ENCODE data around the gene CNTROB.

CNTROB gene

GRCh38 chr17:7932483-7932891 lies 481 bp downstream of the CNTROB start:
- H3K4me3 ChIP-seq (ENCODE audit: low read depth in 1 of 2, low read length in 2 of 2): peak overlapping the region; percentile 68 to 97
- H3K4me1 ChIP-seq (ENCODE audit: control insufficient read depth in 1 of 2, insufficient read depth in 2 of 2, low read length in 2 of 2): peaks cover 9 to 32% of the 10 kb centered on the region in 2 donors
- peak overlapping the region; percentile 93 for H3K27ac ChIP-seq (ENCODE audit: low read length)
- no peaks in the 10 kb centered on the region for H3K27me3 ChIP-seq (ENCODE audit: low read depth, low read length)
- peaks cover 12 to 24% of the 10 kb centered on the region in 2 donors for H3K36me3 ChIP-seq (ENCODE audit: control insufficient read depth in 1 of 2, insufficient read depth in 2 of 2, low read length in 2 of 2)
- H3K9me3 ChIP-seq (ENCODE audit: control insufficient read depth in 1 of 2, low read length in 2 of 2): no peaks in the 10 kb centered on the region

GRCh38 chr17:7932949-7933348 lies 943 bp downstream of the CNTROB start:
- peak overlapping the region; percentile 68 to 97 for H3K4me3 ChIP-seq (ENCODE audit: low read depth in 1 of 2, low read length in 2 of 2)
- peaks cover 9 to 32% of the 10 kb centered on the region in 2 donors for H3K4me1 ChIP-seq (ENCODE audit: control insufficient read depth in 1 of 2, insufficient read depth in 2 of 2, low read length in 2 of 2)
- H3K27ac ChIP-seq (ENCODE audit: low read length): peak overlapping the region; percentile 93
- no peaks in the 10 kb centered on the region for H3K27me3 ChIP-seq (ENCODE audit: low read depth, low read length)
- peaks cover 12 to 24% of the 10 kb centered on the region in 2 donors for H3K36me3 ChIP-seq (ENCODE audit: control insufficient read depth in 1 of 2, insufficient read depth in 2 of 2, low read length in 2 of 2)
- H3K9me3 ChIP-seq (ENCODE audit: control insufficient read depth in 1 of 2, low read length in 2 of 2): no peaks in the 10 kb centered on the region

GRCh38 chr17:7935859-7936258 lies 3.9 kb downstream of the CNTROB start:
- Histone ChIP-seq H3K27ac (ENCODE audit: low read length) (no peak overlapping the region), H3K9me3 (ENCODE audit: control insufficient read depth in 1 of 2, low read length in 2 of 2) (no peaks in the 10 kb centered on the region), H3K4me3 (ENCODE audit: low read depth in 1 of 2, low read length in 2 of 2) (no peak overlapping the region), H3K36me3 (ENCODE audit: control insufficient read depth in 1 of 2, insufficient read depth in 2 of 2, low read length in 2 of 2) (peaks cover 33 to 49% of the 10 kb centered on the region in 2 donors), H3K4me1 (ENCODE audit: control insufficient read depth in 1 of 2, insufficient read depth in 2 of 2, low read length in 2 of 2) (peaks cover 9 to 25% of the 10 kb centered on the region in 2 donors), H3K27me3 (ENCODE audit: low read depth, low read length) (no peaks in the 10 kb centered on the region)

- Histone ChIP-seq H3K27ac (ENCODE audit: low read length) (no peak overlapping the region), H3K36me3 (ENCODE audit: control insufficient read depth in 1 of 2, insufficient read depth in 2 of 2, low read length in 2 of 2) (peaks cover 43 to 79% of the 10 kb centered on the region in 2 donors)
These were observed 8.0 kb downstream of the CNTROB start for GRCh38 chr17:7940034-7940433.

GRCh38 chr17:7940743-7941142 lies 8.7 kb downstream of the CNTROB start:
- H3K4me3 ChIP-seq (ENCODE audit: low read depth in 1 of 2, low read length in 2 of 2): no peak overlapping the region
- H3K9me3 ChIP-seq (ENCODE audit: control insufficient read depth in 1 of 2, low read length in 2 of 2): no peaks in the 10 kb centered on the region
- no peaks in the 10 kb centered on the region for H3K4me1 ChIP-seq (ENCODE audit: control insufficient read depth in 1 of 2, insufficient read depth in 2 of 2, low read length in 2 of 2)
- H3K27ac ChIP-seq (ENCODE audit: low read length): no peak overlapping the region
- H3K27me3 ChIP-seq (ENCODE audit: low read depth, low read length): no peaks in the 10 kb centered on the region
- H3K36me3 ChIP-seq (ENCODE audit: control insufficient read depth in 1 of 2, insufficient read depth in 2 of 2, low read length in 2 of 2): peaks cover 46 to 82% of the 10 kb centered on the region in 2 donors

More at GRCh38 chr17:7940034-7940433, 8.0 kb downstream of the CNTROB start:
- Histone ChIP-seq H3K9me3 (ENCODE audit: control insufficient read depth in 1 of 2, low read length in 2 of 2) (no peaks in the 10 kb centered on the region), H3K4me3 (ENCODE audit: low read depth in 1 of 2, low read length in 2 of 2) (no peak overlapping the region), H3K27me3 (ENCODE audit: low read depth, low read length) (no peaks in the 10 kb centered on the region), H3K4me1 (ENCODE audit: control insufficient read depth in 1 of 2, insufficient read depth in 2 of 2, low read length in 2 of 2) (no peaks in the 10 kb centered on the region)

- no peaks in the 10 kb centered on the region for H3K9me3 ChIP-seq (ENCODE audit: control insufficient read depth in 1 of 2, low read length in 2 of 2)
- no peak overlapping the region for H3K4me3 ChIP-seq (ENCODE audit: low read depth in 1 of 2, low read length in 2 of 2)
- no peak overlapping the region for H3K27ac ChIP-seq (ENCODE audit: low read length)
- no peaks in the 10 kb centered on the region for H3K4me1 ChIP-seq (ENCODE audit: control insufficient read depth in 1 of 2, insufficient read depth in 2 of 2, low read length in 2 of 2)
- H3K36me3 ChIP-seq (ENCODE audit: control insufficient read depth in 1 of 2, insufficient read depth in 2 of 2, low read length in 2 of 2): peaks cover 56 to 88% of the 10 kb centered on the region in 2 donors
- H3K27me3 ChIP-seq (ENCODE audit: low read depth, low read length): no peaks in the 10 kb centered on the region
These were observed 11.3 kb downstream of the CNTROB start for GRCh38 chr17:7943291-7943690.

- no peak overlapping the region for H3K4me3 ChIP-seq (ENCODE audit: low read depth in 1 of 2, low read length in 2 of 2)
- no peaks in the 10 kb centered on the region for H3K27me3 ChIP-seq (ENCODE audit: low read depth, low read length)
- no peaks in the 10 kb centered on the region for H3K4me1 ChIP-seq (ENCODE audit: control insufficient read depth in 1 of 2, insufficient read depth in 2 of 2, low read length in 2 of 2)
- H3K36me3 ChIP-seq (ENCODE audit: control insufficient read depth in 1 of 2, insufficient read depth in 2 of 2, low read length in 2 of 2): peaks cover 62 to 90% of the 10 kb centered on the region in 2 donors
- no peaks in the 10 kb centered on the region for H3K9me3 ChIP-seq (ENCODE audit: control insufficient read depth in 1 of 2, low read length in 2 of 2)
- H3K27ac ChIP-seq (ENCODE audit: low read length): no peak overlapping the region
These were observed 12.3 kb downstream of the CNTROB start for GRCh38 chr17:7944326-7944725.

GRCh38 chr17:7945651-7946050 lies 13.6 kb downstream of the CNTROB start:
- Histone ChIP-seq H3K9me3 (ENCODE audit: control insufficient read depth in 1 of 2, low read length in 2 of 2) (no peaks in the 10 kb centered on the region), H3K27ac (ENCODE audit: low read length) (no peak overlapping the region), H3K36me3 (ENCODE audit: control insufficient read depth in 1 of 2, insufficient read depth in 2 of 2, low read length in 2 of 2) (peaks cover 54 to 80% of the 10 kb centered on the region in 2 donors), H3K27me3 (ENCODE audit: low read depth, low read length) (no peaks in the 10 kb centered on the region), H3K4me1 (ENCODE audit: control insufficient read depth in 1 of 2, insufficient read depth in 2 of 2, low read length in 2 of 2) (no peaks in the 10 kb centered on the region), H3K4me3 (ENCODE audit: low read depth in 1 of 2, low read length in 2 of 2) (no peak overlapping the region)

- H3K36me3 ChIP-seq (ENCODE audit: control insufficient read depth in 1 of 2, insufficient read depth in 2 of 2, low read length in 2 of 2): peaks cover 47 to 72% of the 10 kb centered on the region in 2 donors
- no peak overlapping the region for H3K4me3 ChIP-seq (ENCODE audit: low read depth in 1 of 2, low read length in 2 of 2)
- no peaks in the 10 kb centered on the region for H3K27me3 ChIP-seq (ENCODE audit: low read depth, low read length)
- no peak overlapping the region for H3K27ac ChIP-seq (ENCODE audit: low read length)
- H3K4me1 ChIP-seq (ENCODE audit: control insufficient read depth in 1 of 2, insufficient read depth in 2 of 2, low read length in 2 of 2): no peaks in the 10 kb centered on the region
- no peaks in the 10 kb centered on the region for H3K9me3 ChIP-seq (ENCODE audit: control insufficient read depth in 1 of 2, low read length in 2 of 2)
These were observed 14.4 kb downstream of the CNTROB start for GRCh38 chr17:7946441-7946840.

GRCh38 chr17:7947651-7948050 lies 15.6 kb downstream of the CNTROB start:
- Histone ChIP-seq H3K36me3 (ENCODE audit: control insufficient read depth in 1 of 2, insufficient read depth in 2 of 2, low read length in 2 of 2) (peaks cover 47 to 63% of the 10 kb centered on the region in 2 donors), H3K4me1 (ENCODE audit: control insufficient read depth in 1 of 2, insufficient read depth in 2 of 2, low read length in 2 of 2) (no peaks in the 10 kb centered on the region), H3K27ac (ENCODE audit: low read length) (no peak overlapping the region), H3K27me3 (ENCODE audit: low read depth, low read length) (no peaks in the 10 kb centered on the region), H3K4me3 (ENCODE audit: low read depth in 1 of 2, low read length in 2 of 2) (no peak overlapping the region), H3K9me3 (ENCODE audit: control insufficient read depth in 1 of 2, low read length in 2 of 2) (no peaks in the 10 kb centered on the region)

- Histone ChIP-seq H3K4me3 (ENCODE audit: low read depth in 1 of 2, low read length in 2 of 2) (no peak overlapping the region), H3K27ac (ENCODE audit: low read length) (no peak overlapping the region), H3K4me1 (ENCODE audit: control insufficient read depth in 1 of 2, insufficient read depth in 2 of 2, low read length in 2 of 2) (no peaks in the 10 kb centered on the region), H3K27me3 (ENCODE audit: low read depth, low read length) (no peaks in the 10 kb centered on the region), H3K36me3 (ENCODE audit: control insufficient read depth in 1 of 2, insufficient read depth in 2 of 2, low read length in 2 of 2) (peaks cover 34 to 39% of the 10 kb centered on the region in 2 donors), H3K9me3 (ENCODE audit: control insufficient read depth in 1 of 2, low read length in 2 of 2) (no peaks in the 10 kb centered on the region)
These were observed 18.6 kb downstream of the CNTROB start for GRCh38 chr17:7950578-7950977.

- Histone ChIP-seq H3K27me3 (ENCODE audit: low read depth, low read length) (no peaks in the 10 kb centered on the region), H3K4me1 (ENCODE audit: control insufficient read depth in 1 of 2, insufficient read depth in 2 of 2, low read length in 2 of 2) (peaks cover 0 to 7% of the 10 kb centered on the region in 2 donors), H3K4me3 (ENCODE audit: low read depth in 1 of 2, low read length in 2 of 2) (no peak overlapping the region), H3K27ac (ENCODE audit: low read length) (no peak overlapping the region), H3K36me3 (ENCODE audit: control insufficient read depth in 1 of 2, insufficient read depth in 2 of 2, low read length in 2 of 2) (peaks cover 27 to 32% of the 10 kb centered on the region in 2 donors), H3K9me3 (ENCODE audit: control insufficient read depth in 1 of 2, low read length in 2 of 2) (no peaks in the 10 kb centered on the region)
These were observed 19.3 kb downstream of the CNTROB start for GRCh38 chr17:7951143-7951792.

Data from muscle layer of duodenum (tissue), 2 donors.